SH-SY5Y (cell line): ENCODE results near the gene UACA.

ENCODE experiments used
- GATA2 ChIP-seq: IDR thresholded peaks from 2 replicates; pipeline ENCODE4 v1.6.1; 2011; ENCODE audit warnings: mild to moderate bottlenecking, low read depth, low read length
- GATA3 ChIP-seq: IDR thresholded peaks from 2 replicates; pipeline ENCODE4 v1.6.1; 2011; ENCODE audit warnings: low read depth, mild to moderate bottlenecking, low read length, moderate library complexity

DNA sequence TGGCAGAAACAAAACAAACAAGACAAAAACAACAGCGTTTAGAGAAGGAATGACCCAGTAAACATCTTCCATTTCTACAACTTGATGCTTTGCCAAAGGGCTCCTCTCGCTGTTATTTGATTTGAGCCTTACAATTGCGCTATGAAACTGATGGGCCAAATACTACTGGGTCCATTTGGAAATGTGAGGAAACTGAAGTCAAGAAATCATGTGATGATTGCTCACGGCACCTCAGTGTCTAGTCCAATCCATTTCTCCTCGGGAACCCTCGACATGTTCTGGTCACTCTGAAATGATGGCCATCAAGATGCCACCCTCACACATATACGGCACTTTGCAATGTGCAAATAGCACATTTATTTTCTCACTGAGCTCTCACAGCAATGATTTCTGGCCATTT, 136.0 kb downstream of the UACA start:
- TF ChIP-seq GATA3 (no peak), GATA2 (no peak)
